SU-DHL-6 (cell line): ENCODE results near the gene RGMB.

Source experiments
- CTCF ChIP-seq: fragments of 200-600 bp; sonication (generic); IDR thresholded peaks from one replicate; pipeline ENCODE4 v1.5.1; 2017; ENCODE audit warnings: antibody characterized with exemption, mild to moderate bottlenecking, low read length, moderate library complexity; ENCODE audit not compliant: insufficient read depth, poor library complexity, severe bottlenecking
- EZH2phosphoT487 ChIP-seq: fragments of 200-600 bp; sonication (generic), shearing (Covaris generic); conservative IDR thresholded peaks from 2 replicates; pipeline ENCODE4 v1.6.1; 2018; ENCODE audit warnings: mild to moderate bottlenecking, antibody characterized with exemption, low read length, moderate library complexity, mixed read lengths

- no peak for TF ChIP-seq EZH2phosphoT487
- no peak for TF ChIP-seq CTCF
These were observed 13.8 kb downstream of the RGMB start for GRCh38 chr5:98787131-98787719.
